HL-60 (cell line): ENCODE data around the gene RASAL2.

Experiments
- CTCF ChIP-seq: IDR thresholded peaks from one replicate; pipeline ENCODE4 v1.5.1; 2011; ENCODE audit warnings: low read length, control low read depth, inconsistent platforms; ENCODE audit not compliant: insufficient read depth
- GABPA ChIP-seq: IDR thresholded peaks from 2 replicates; pipeline ENCODE4 v1.6.1; 2012; ENCODE audit warnings: low read depth
- POLR2AphosphoS5 ChIP-seq: IDR thresholded peaks from 2 replicates; pipeline ENCODE4 v1.6.1; 2012; ENCODE audit warnings: low read depth
- SPI1 ChIP-seq: IDR thresholded peaks from 2 replicates; pipeline ENCODE4 v1.6.1; 2012; ENCODE audit warnings: low read depth, mild to moderate bottlenecking, borderline replicate concordance

- TF ChIP-seq POLR2AphosphoS5 (no peak), GABPA (no peak), CTCF (no peak), SPI1 (no peak)
Measured at GRCh38 chr1:178088651-178089050, 5.3 kb upstream of the RASAL2 start.
